Endothelial cell of umbilical vein (primary cell): ENCODE data around the gene BACE1-AS.

Source experiments
- CTCF ChIP-seq, 2 donors: IDR thresholded peaks; 1 replicate in 1 of 2; 2 replicates in 1 of 2; pipeline ENCODE4 v1.5.1; 2011; ENCODE audit warnings: low read length in 2 of 2, mild to moderate bottlenecking in 2 of 2, moderate library complexity in 2 of 2, control low read depth in 1 of 2, inconsistent platforms in 1 of 2, low read depth in 1 of 2; ENCODE audit not compliant: insufficient read depth in 1 of 2; ENCODE audit errors: extremely low read depth in 1 of 2
- EZH2 ChIP-seq: IDR thresholded peaks from 2 replicates; pipeline ENCODE4 v1.6.1; 2012; ENCODE audit warnings: borderline replicate concordance, low read depth, mild to moderate bottlenecking, moderate library complexity, low read length, inconsistent platforms; ENCODE audit not compliant: severe bottlenecking
- GATA2 ChIP-seq: IDR thresholded peaks from 2 replicates; pipeline ENCODE4 v1.7.0; 2011; ENCODE audit warnings: low read depth, mild to moderate bottlenecking, moderate library complexity, mixed read lengths, low read length; ENCODE audit not compliant: insufficient read length, insufficient read depth
- POLR2A ChIP-seq: IDR thresholded peaks from 2 replicates; pipeline ENCODE4 v1.6.1; 2012; ENCODE audit warnings: low read depth, mild to moderate bottlenecking, control low read depth, low read length
- POLR2AphosphoS5 ChIP-seq: IDR thresholded peaks from 2 replicates; pipeline ENCODE4 v1.6.1; 2012; ENCODE audit warnings: low read depth, mild to moderate bottlenecking, control low read depth, low read length, moderate library complexity; ENCODE audit not compliant: insufficient read depth

- TF ChIP-seq CTCF (IDR thresholded peaks at IDR 0.05; ENCODE audit: extremely low read depth in 1 of 2, insufficient read depth in 1 of 2, low read depth in 1 of 2, low read length in 2 of 2) (no peak), EZH2 (no peak), GATA2 (no peak), POLR2A (no peak), POLR2AphosphoS5 (no peak)
Measured at GRCh38 chr11:117296881-117297280, 5.7 kb downstream of the BACE1-AS start.
